LNCAP (cell line): Measurements from ENCODE around the gene IRX6.

ENCODE experiments used
- TF ChIP-seq, protein P1 (sequence below): fragments of 450-650 bp; IDR thresholded peaks from 2 replicates; pipeline ENCODE4 v1.5.1; 2017; ENCODE audit warnings: mild to moderate bottlenecking

Gene IRX6

DNA sequence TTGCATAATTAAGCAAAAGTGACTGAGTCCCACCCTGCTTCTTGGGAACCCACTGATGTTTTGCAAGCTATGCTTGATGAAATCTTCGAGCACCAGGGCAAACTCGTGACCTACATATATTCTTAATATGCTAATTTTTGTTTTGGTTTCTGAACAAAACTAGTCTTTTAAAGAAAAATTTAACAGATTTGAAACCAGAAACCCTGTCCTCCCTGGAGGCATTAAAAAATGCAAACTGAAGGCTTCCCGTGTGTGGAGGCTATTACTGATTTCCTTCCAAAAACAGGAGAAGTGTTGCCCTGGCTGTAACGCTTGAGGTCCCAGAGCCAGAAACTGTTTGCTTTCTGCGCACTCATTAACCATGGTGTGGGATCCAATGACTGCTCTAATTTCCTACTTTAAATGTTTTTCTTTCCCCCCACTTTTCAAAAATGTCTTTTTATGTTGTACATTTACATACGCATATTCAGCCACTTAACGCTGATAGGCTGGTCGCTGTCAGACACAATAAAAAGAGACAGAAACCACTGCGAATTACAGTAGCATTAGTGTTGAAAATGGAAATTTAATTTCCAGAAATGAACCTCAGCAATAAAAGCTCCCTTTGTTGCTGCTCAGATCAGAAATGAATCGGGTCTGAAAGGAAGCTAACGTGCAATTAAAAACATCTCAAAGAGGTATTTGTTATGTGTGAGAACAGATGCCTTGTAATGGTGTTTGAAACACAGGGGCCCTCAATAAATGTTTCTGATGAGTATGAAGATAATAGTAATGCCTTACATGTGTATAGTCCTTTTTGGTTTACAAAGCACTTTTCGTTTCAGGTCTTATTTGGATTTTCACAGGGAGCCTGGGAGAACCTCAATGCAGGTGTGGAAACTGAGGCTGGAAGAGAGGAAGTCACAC lies 39.9 kb upstream of the IRX6 start:
- TF ChIP-seq, protein P1, sequence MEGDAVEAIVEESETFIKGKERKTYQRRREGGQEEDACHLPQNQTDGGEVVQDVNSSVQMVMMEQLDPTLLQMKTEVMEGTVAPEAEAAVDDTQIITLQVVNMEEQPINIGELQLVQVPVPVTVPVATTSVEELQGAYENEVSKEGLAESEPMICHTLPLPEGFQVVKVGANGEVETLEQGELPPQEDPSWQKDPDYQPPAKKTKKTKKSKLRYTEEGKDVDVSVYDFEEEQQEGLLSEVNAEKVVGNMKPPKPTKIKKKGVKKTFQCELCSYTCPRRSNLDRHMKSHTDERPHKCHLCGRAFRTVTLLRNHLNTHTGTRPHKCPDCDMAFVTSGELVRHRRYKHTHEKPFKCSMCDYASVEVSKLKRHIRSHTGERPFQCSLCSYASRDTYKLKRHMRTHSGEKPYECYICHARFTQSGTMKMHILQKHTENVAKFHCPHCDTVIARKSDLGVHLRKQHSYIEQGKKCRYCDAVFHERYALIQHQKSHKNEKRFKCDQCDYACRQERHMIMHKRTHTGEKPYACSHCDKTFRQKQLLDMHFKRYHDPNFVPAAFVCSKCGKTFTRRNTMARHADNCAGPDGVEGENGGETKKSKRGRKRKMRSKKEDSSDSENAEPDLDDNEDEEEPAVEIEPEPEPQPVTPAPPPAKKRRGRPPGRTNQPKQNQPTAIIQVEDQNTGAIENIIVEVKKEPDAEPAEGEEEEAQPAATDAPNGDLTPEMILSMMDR: no peak

DNA sequence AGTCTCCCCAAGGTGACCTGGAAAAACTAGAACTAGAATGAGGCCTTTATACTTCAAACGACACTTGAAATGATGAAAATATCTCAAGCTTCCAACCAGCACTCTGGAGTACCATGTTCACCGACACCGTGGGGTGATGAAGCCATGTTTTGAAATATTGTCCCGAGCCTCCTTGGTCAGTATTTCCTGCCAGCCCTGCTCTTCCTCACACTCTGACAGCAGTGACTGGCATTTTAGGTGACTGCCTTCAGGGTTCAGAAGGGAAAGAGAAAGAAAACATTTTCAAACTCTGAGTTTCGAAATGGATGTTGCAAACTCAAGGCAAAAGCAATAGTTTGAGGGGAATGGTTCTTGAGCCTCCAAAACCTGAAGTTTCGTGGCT lies 39.3 kb upstream of the IRX6 start:
- TF ChIP-seq, protein P1: no peak

DNA sequence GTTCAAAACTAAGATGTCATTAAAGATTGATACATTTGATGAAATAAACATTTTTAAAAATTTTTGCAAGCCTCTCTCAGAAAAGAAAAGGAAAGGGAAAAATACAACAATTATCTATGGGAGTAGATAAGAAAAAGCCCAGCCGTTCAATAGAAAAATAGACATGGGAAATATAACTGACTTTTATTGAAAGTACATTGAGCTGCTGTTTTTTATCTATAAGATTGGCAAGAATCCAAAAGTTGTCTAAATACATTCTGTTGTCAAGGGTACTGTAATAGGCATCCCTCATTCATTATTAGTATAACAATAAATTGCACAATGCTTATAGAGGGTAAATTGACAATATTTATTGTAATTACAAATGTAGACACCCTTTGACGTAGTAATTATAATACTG lies 38.4 kb upstream of the IRX6 start:
- TF ChIP-seq, protein P1: no peak

DNA sequence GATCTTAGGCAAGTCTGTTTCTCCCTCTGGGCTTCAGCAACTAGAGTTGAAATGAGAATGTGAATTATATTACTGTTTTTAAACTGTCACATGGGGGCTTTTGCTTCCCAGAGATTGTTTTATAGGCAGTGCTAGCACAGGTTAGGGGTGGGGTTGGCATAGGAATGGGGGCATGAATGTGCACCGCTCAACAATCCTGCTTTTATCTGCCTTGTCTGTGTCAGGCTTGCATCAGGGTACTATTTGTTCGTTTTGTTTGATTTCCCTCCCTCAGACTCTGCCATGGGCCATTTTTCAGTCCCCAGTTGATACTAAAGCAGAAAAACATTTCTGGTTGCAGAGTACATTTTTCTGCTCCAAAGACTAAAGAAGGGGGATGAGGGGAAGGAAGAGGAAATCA lies 34.6 kb upstream of the IRX6 start:
- TF ChIP-seq, protein P1: no peak

DNA sequence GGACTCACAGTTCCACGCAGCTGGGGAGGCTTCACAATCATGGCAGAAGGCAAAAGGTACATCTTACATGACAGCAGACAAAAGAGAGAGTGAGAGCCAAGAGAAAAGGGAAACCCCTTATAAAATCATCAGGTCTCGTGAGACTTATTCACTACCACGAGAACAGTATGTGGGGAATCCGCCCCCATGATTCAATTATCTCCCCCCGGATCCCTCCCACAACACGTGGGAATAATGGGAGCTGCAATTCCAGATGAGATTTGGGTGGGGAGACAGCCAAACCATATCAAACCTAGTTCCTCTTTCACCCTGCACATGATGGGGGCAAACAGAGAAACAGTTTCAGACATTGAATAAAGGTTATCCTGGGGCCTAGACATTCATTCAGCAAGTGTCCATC lies 32.2 kb upstream of the IRX6 start:
- TF ChIP-seq, protein P1: no peak

DNA sequence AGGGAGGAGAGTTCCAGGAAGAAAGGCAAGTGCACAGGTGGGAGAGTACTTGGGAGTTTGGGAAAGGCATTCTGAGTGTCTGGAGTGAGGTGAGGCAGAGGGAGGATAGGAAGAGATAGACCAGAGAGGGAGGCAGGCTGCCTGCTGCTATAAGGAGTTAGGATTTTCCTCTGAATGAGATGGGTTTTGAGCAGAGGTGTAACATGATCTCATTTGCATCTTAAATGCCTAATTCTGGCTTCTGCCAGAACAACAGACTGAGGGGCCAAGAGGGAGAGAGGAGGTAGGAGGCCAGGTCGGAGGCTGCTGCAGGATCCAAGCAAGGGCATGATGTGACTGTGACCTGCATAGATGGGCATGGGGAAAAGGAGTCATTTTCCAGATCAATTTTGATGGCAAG lies 31.5 kb upstream of the IRX6 start:
- TF ChIP-seq, protein P1: no peak

DNA sequence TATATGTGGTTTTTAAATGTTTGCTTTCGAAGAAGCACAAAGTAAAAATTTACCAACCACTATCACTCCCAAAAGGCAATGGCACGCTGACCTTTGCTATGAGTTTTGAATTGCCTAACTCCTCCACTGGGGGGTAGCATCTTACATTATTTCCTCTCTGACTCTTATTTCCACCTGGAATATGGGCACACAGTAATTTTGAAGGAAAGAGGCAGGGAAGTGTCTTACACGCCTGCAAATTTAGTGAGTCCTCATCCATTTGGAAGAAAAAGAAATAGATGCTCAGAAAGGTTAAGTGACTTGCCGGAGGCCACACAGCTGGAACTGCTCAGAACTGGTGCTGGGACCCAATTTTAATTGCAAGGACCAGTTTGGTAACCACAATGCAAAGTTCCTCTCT lies 29.9 kb upstream of the IRX6 start:
- TF ChIP-seq, protein P1: peak; percentile 51; the same call in 1 of the 2 replicates
